IMR-90 (cell line): Measurements from ENCODE around the gene EDN2. TPM values are rescaled to one million over a fixed set of nuclear protein-coding genes. Genes with fewer than 3 reads are reported as not detected.

Source experiments
- microRNA-seq, 2 experiments: library from miRNA; stranded (forward) in 1 of 2; unstranded in 1 of 2; fragments of 10-50 nt in 1 of 2; fragments of <30 nt in 1 of 2; gene quantifications in 1 of 2; microRNA quantifications in 1 of 2; one replicate each; pipeline versions ENCODE3 to v1.1.0; 2013 to 2020; ENCODE audit not compliant: insufficient read depth in 1 of 2, insufficient read length in 1 of 2, unreplicated experiment in 1 of 2
- polyA plus RNA-seq, 3 experiments: library from polyadenylated mRNA; depleted of rRNA; stranded (reverse); fragments of >200 nt; gene quantifications; 2 replicates each; pipeline ENCODE4 v1.2.3, GENCODE V29; 2012; ENCODE audit warnings: low replicate concordance in 1 of 3
- small RNA-seq, 5 experiments: library from RNA; depleted of rRNA; stranded (forward); fragments of <200 nt; gene quantifications; one replicate each; pipeline ENCODE3, GENCODE V24; 2012
- total RNA-seq: library from RNA; depleted of rRNA; stranded (reverse); fragments of >200 nt; gene quantifications from 2 replicates; pipeline ENCODE4 v1.2.3, GENCODE V29; 2012; rRNA removed

EDN2 gene
- total and polyA plus RNA-seq, 2 of the 4 experiments (the other 2 are of a cell fraction), result 0.27 TPM; not detected in 1

Small RNA genes within 50 kb of the gene (microRNA-seq; reads per million reads assigned to microRNA genes)
- not detected for gene RNA5SP45 (ENCODE audit: insufficient read depth, insufficient read length)

Small RNA genes within 50 kb of the gene (small RNA-seq; reads per million reads assigned to genes)
- 0 to 0.65 (median 0) reads per million in 5 experiments for gene RNA5SP45

Other genes with a start within 250 kb of the EDN2 start
- gene SCMH1, start 242.4 kb downstream of the EDN2 start, total RNA-seq, result 9.0 and 9.7 TPM in 2 replicates
- gene SCMH1, start 242.4 kb downstream of the EDN2 start, polyA plus RNA-seq (2012; rRNA removed), result 19.4 and 24.0 TPM in 2 replicates
- gene FOXO6, start 123.2 kb downstream of the EDN2 start, total RNA-seq, result not detected in 2 replicates
- gene FOXO6, start 123.2 kb downstream of the EDN2 start, polyA plus RNA-seq (2012; rRNA removed), result not detected in 2 replicates